SK-N-SH (cell line): ENCODE results near the gene WIPF3. TPM values are rescaled to one million over a fixed set of nuclear protein-coding genes. Genes with fewer than 3 reads are reported as not detected.

Experiments
- CTCF ChIA-PET: fragments of 300-600, 350-600 bp; formaldehyde crosslinking; extraction: SDS; loops from one replicate; lab custom pipeline; 2021; lab: Yijun Ruan, JAX
- POLR2A ChIA-PET: fragments of 350-600 bp; sonication (Branson Sonifier 250); formaldehyde crosslinking; extraction: SDS; loops from one replicate; lab custom pipeline; 2020; ENCODE audit warnings: antibody characterized with exemption, inconsistent platforms; lab: Yijun Ruan, JAX
- DNase-seq: peaks from one replicate; pipeline ENCODE4 v3.0.0; 2012
- H2AFZ ChIP-seq: fragments of 200-600 bp; sonication (generic); 2 replicates; pipeline ENCODE4 v1.8.1; 2016; ENCODE audit warnings: antibody characterized with exemption, mild to moderate bottlenecking, low read depth
- H3F3A ChIP-seq: fragments of 200-600 bp; sonication (generic); replicated peaks from 2 replicates; pipeline ENCODE3; 2016; ENCODE audit warnings: antibody characterized with exemption, mild to moderate bottlenecking; ENCODE audit not compliant: insufficient read depth
- H3K27ac ChIP-seq, 2 experiments: fragments of 200-500 bp in 1 of 2; fragments of 200-600 bp in 1 of 2; sonication (Bioruptor generic) in 1 of 2; sonication (generic), shearing (Covaris generic) in 1 of 2; 2 replicates each; pipeline versions ENCODE4 v1.5.1 to v1.6.1; 2014 to 2016; ENCODE audit warnings: low read depth in 2 of 2, inconsistent platforms in 1 of 2, low read length in 1 of 2, mild to moderate bottlenecking in 1 of 2, mixed read lengths in 1 of 2
- H3K27me3 ChIP-seq: fragments of 200-600 bp; sonication (generic), shearing (Covaris generic); 2 replicates; pipeline ENCODE4 v1.6.1; 2016; ENCODE audit warnings: mixed run types; ENCODE audit not compliant: insufficient read depth
- H3K36me3 ChIP-seq, 2 experiments: fragments of 200-500 bp in 1 of 2; fragments of 200-600 bp in 1 of 2; sonication (Bioruptor generic) in 1 of 2; sonication (generic) in 1 of 2; replicated peaks in 1 of 2; 2 replicates each; pipeline versions ENCODE3 to v1.5.1; 2014 to 2016; ENCODE audit warnings: low read length in 1 of 2, mild to moderate bottlenecking in 1 of 2; ENCODE audit not compliant: insufficient read depth in 2 of 2, control insufficient read depth in 1 of 2
- H3K4me1 ChIP-seq, 2 experiments: fragments of 200-500 bp in 1 of 2; fragments of 200-600 bp in 1 of 2; sonication (Bioruptor generic) in 1 of 2; sonication (generic), shearing (Covaris generic) in 1 of 2; 2 replicates each; pipeline versions ENCODE4 v1.5.1 to v1.6.1; 2014 to 2016; ENCODE audit warnings: low read depth in 1 of 2, low read length in 1 of 2, mixed run types in 1 of 2; ENCODE audit not compliant: insufficient read depth in 2 of 2, control insufficient read depth in 1 of 2
- H3K4me2 ChIP-seq: fragments of 200-600 bp; sonication (generic), shearing (Covaris generic); 2 replicates; pipeline ENCODE4 v1.6.1; 2017; ENCODE audit warnings: mixed run types
- H3K4me3 ChIP-seq, 2 experiments: fragments of 200-500 bp in 1 of 2; fragments of 200-600 bp in 1 of 2; sonication (Bioruptor generic) in 1 of 2; sonication (generic), shearing (Covaris generic) in 1 of 2; 2 replicates each; pipeline versions ENCODE4 v1.5.1 to v1.8.1; 2014 to 2016; ENCODE audit warnings: low read depth in 2 of 2, inconsistent platforms in 1 of 2, low read length in 1 of 2, mild to moderate bottlenecking in 1 of 2, mixed read lengths in 1 of 2, moderate library complexity in 1 of 2
- H3K79me2 ChIP-seq: fragments of 200-600 bp; sonication (generic); 2 replicates; pipeline ENCODE4 v1.8.1; 2017; ENCODE audit warnings: mild to moderate bottlenecking; ENCODE audit not compliant: insufficient read depth
- H3K9ac ChIP-seq: fragments of 200-600 bp; sonication (generic); 2 replicates; pipeline ENCODE4 v1.6.1; 2017; ENCODE audit warnings: mixed run types
- H3K9me2 ChIP-seq: fragments of 200-600 bp; sonication (generic); 2 replicates; pipeline ENCODE4 v1.6.1; 2017; ENCODE audit warnings: mixed run types
- H3K9me3 ChIP-seq: fragments of 200-600 bp; sonication (generic); 2 replicates; pipeline ENCODE4 v1.6.1; 2017; ENCODE audit warnings: mixed run types, mild to moderate bottlenecking, moderate library complexity
- H4K20me1 ChIP-seq: fragments of 200-600 bp; sonication (generic); 2 replicates; pipeline ENCODE4 v1.6.1; 2017; ENCODE audit warnings: mild to moderate bottlenecking, mixed run types; ENCODE audit not compliant: insufficient read depth
- EP300 ChIP-seq, 2 experiments: IDR thresholded peaks; 2 replicates each; pipeline versions ENCODE4 v1.4.0 to v1.6.1; 2012; ENCODE audit warnings: borderline replicate concordance in 1 of 2, low read depth in 1 of 2, low read length in 1 of 2
- FOXJ3 ChIP-seq: sonication (generic); formaldehyde crosslinking; IDR thresholded peaks from 2 replicates; pipeline ENCODE4 v1.5.1; 2020; ENCODE audit warnings: mild to moderate bottlenecking, missing genetic modification reagents
- GABPA ChIP-seq: IDR thresholded peaks from 2 replicates; pipeline ENCODE4 v1.4.0; 2012; ENCODE audit warnings: low read depth, mild to moderate bottlenecking
- GATA2 ChIP-seq: sonication (generic); formaldehyde crosslinking; IDR thresholded peaks from 2 replicates; pipeline ENCODE4 v1.5.0; 2020; ENCODE audit warnings: mild to moderate bottlenecking, missing genetic modification reagents
- JUND ChIP-seq: IDR thresholded peaks from 2 replicates; pipeline ENCODE4 v1.4.0; 2012
- MEF2A ChIP-seq: IDR thresholded peaks from 2 replicates; pipeline ENCODE4 v1.4.0; 2012; ENCODE audit warnings: low read depth, borderline replicate concordance
- NFIC ChIP-seq: IDR thresholded peaks from 2 replicates; pipeline ENCODE4 v1.4.0; 2012; ENCODE audit warnings: borderline replicate concordance
- POLR2AphosphoS5 ChIP-seq: IDR thresholded peaks from 2 replicates; pipeline ENCODE4 v1.6.1; 2012; ENCODE audit warnings: low read depth, low read length
- RAD21 ChIP-seq: IDR thresholded peaks from 2 replicates; pipeline ENCODE4 v1.6.1; 2012; ENCODE audit warnings: mild to moderate bottlenecking, low read length
- RCOR1 ChIP-seq: fragments of 150-350 bp; IDR thresholded peaks from 2 replicates; pipeline ENCODE4 v1.6.1; 2017; ENCODE audit warnings: antibody characterized with exemption, low read length
- RFX5 ChIP-seq: IDR thresholded peaks from 2 replicates; pipeline ENCODE4 v1.6.1; 2012; ENCODE audit warnings: mild to moderate bottlenecking, improper control_type of control experiment, low read length
- SIN3A ChIP-seq: IDR thresholded peaks from 2 replicates; pipeline ENCODE4 v1.6.1; 2012; ENCODE audit warnings: low read depth, mild to moderate bottlenecking, low read length, moderate library complexity, borderline replicate concordance
- SMC3 ChIP-seq: IDR thresholded peaks from 2 replicates; pipeline ENCODE4 v1.6.1; 2012; ENCODE audit warnings: low read depth, low read length, improper control_type of control experiment
- TCF12 ChIP-seq: IDR thresholded peaks from 2 replicates; pipeline ENCODE4 v1.4.0; 2012
- YY1 ChIP-seq: IDR thresholded peaks from 2 replicates; pipeline ENCODE4 v1.4.0; 2012; ENCODE audit warnings: low read depth, mild to moderate bottlenecking
- WGBS: methylation state at CpG from one replicate; pipeline ENCODE4 v1.1.6; 2017; ENCODE audit warnings: low lambda C conversion rate; 5-methylcytosine and 5-hydroxymethylcytosine counted together
- polyA plus RNA-seq, 3 experiments: library from polyadenylated mRNA; depleted of rRNA; stranded (reverse); fragments of >200 nt; gene quantifications; 2 replicates each; pipeline ENCODE4 v1.2.3, GENCODE V29; 2012
- TF ChIP-seq, protein P1 (sequence below): fragments of 200-600 bp; sonication (generic); IDR thresholded peaks from 2 replicates; pipeline ENCODE4 v1.6.1; 2017; ENCODE audit warnings: antibody characterized with exemption, mild to moderate bottlenecking, moderate library complexity
- TF ChIP-seq, protein P2 (sequence below): IDR thresholded peaks from 2 replicates; pipeline ENCODE4 v1.4.0; 2012; ENCODE audit warnings: low read depth
- TF ChIP-seq, protein P3 (sequence below): IDR thresholded peaks from 2 replicates; pipeline ENCODE4 v1.4.0; 2012; ENCODE audit warnings: low read depth, borderline replicate concordance
- TF ChIP-seq, protein P4 (sequence below): IDR thresholded peaks from 2 replicates; pipeline ENCODE4 v1.6.1; 2012; ENCODE audit warnings: mild to moderate bottlenecking, low read depth, low read length, moderate library complexity

The WIPF3 gene
- polyA plus RNA-seq, 1 of the 3 experiments (the other 2 are of a cell fraction): 0.02 TPM

DNA sequence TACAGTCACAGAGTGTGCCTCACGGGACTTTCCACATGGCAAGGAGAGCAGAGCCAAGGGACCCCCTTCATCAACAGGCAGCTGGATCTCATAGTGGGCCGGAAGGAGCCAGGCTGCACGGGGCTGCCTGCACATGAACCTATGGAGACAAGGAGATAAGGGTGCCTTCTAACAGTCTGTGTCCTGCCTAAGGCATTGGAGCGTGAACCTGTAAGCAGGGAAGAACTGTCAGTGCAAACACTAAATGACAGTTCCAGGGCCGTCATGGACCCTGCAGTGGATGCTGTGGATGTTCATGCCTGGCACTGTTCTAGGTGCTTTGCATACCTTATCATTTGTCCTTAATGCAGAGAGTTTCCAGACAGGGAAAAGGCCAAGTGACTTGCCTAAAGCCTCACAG is 85.9 kb downstream of the WIPF3 start:
- no peaks in the 10 kb centered on the region for H4K20me1 ChIP-seq
- no peak overlapping the region for H2AFZ ChIP-seq
- H3K4me3 ChIP-seq: no peak overlapping the region
- peak; percentile 47 for DNase-seq
- H3K79me2 ChIP-seq: no peaks in the 10 kb centered on the region
- H3K27me3 ChIP-seq: no peaks in the 10 kb centered on the region; the same call in 1 of the 2 replicates
- H3F3A ChIP-seq: no peaks in the 10 kb centered on the region
- peaks cover 0 to 29% of the 10 kb centered on the region in 2 experiments; a peak in 2 of 4 replicates for H3K4me1 ChIP-seq
- CTCF ChIA-PET: interaction anchor here (1.9 to 4.0 kb wide), 3 partner anchors 13 to 29 kb away, joined by 5 to 35 read pairs (median 28); no protein-coding TSS in a partner anchor
- peak; percentile 39; the same call in 1 of the 2 replicates for TF ChIP-seq GATA2 (CRISPR knock-in tag)
- no peak for TF ChIP-seq POLR2AphosphoS5
- TF ChIP-seq, protein P1, sequence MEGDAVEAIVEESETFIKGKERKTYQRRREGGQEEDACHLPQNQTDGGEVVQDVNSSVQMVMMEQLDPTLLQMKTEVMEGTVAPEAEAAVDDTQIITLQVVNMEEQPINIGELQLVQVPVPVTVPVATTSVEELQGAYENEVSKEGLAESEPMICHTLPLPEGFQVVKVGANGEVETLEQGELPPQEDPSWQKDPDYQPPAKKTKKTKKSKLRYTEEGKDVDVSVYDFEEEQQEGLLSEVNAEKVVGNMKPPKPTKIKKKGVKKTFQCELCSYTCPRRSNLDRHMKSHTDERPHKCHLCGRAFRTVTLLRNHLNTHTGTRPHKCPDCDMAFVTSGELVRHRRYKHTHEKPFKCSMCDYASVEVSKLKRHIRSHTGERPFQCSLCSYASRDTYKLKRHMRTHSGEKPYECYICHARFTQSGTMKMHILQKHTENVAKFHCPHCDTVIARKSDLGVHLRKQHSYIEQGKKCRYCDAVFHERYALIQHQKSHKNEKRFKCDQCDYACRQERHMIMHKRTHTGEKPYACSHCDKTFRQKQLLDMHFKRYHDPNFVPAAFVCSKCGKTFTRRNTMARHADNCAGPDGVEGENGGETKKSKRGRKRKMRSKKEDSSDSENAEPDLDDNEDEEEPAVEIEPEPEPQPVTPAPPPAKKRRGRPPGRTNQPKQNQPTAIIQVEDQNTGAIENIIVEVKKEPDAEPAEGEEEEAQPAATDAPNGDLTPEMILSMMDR: no peak
- TF ChIP-seq, all 33 proteins: peak for 1
- Histone ChIP-seq H3K9ac (no peak overlapping the region), H3K4me2 (no peak overlapping the region), H3K27ac (no peak overlapping the region; a peak in 1 of 4 replicates), H3K9me3 (no peaks in the 10 kb centered on the region), H3K36me3 (no peaks in the 10 kb centered on the region), H3K9me2 (no peaks in the 10 kb centered on the region)
- POLR2A ChIA-PET: no interaction called here
- 69% methylated on average over 5 of the region's 5 CpGs for WGBS

DNA sequence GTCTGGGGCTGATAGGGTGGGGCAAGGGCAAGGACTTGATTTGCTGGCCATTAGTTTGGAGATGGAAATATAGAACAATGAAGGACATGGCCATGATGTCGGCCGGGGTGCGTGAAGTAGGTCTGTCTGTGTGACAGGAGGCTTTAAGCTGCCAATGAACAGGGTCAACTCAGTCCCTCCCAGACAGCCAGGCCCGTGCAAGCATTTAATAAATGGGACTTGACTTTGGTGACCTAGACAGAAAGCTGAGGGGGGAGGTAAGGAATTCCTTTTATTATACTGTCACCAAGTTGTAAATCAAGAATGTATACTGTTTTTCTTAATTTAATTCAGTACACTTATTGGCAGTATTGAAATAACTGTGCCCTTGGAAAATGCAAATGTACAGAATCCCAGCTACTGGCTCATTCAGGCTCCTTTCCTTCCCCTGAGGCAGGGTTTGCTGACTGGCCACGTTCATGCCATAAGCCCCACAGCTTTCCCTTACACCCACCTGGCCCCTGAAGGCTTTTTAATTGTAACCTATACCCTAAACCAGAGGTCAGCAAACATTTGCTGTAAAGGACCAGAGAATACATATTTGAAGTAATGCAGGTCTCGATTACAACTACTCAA is 87.2 kb downstream of the WIPF3 start:
- Histone ChIP-seq H3K4me3 (no peak overlapping the region), H3K4me2 (no peak overlapping the region), H2AFZ (no peak overlapping the region), H3F3A (no peaks in the 10 kb centered on the region), H3K36me3 (no peaks in the 10 kb centered on the region), H3K9ac (no peak overlapping the region), H3K9me2 (no peaks in the 10 kb centered on the region), H3K27ac (peak overlapping the region in 1 of 2 experiments; percentile 44; a peak in 2 of 4 replicates), H3K27me3 (no peaks in the 10 kb centered on the region; the same call in 1 of the 2 replicates), H4K20me1 (no peaks in the 10 kb centered on the region), H3K9me3 (no peaks in the 10 kb centered on the region), H3K79me2 (no peaks in the 10 kb centered on the region), H3K4me1 (peaks cover 0 to 29% of the 10 kb centered on the region in 2 experiments; a peak in 2 of 4 replicates)
- ChIA-PET POLR2A (no interaction called here), CTCF (interaction anchor here (0.7 to 4.0 kb wide), 7 partner anchors 12 to 915 kb away, joined by 3 to 35 read pairs (median 4); no protein-coding TSS in a partner anchor)
- DNase-seq: peak; percentile 57
- 64% methylated on average over 6 of the region's 6 CpGs for WGBS
- TF ChIP-seq, protein P2, sequence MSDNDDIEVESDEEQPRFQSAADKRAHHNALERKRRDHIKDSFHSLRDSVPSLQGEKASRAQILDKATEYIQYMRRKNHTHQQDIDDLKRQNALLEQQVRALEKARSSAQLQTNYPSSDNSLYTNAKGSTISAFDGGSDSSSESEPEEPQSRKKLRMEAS: no peak
- TF ChIP-seq RCOR1 (no peak), FOXJ3 (CRISPR knock-in tag) (no peak), JUND (no peak), RFX5 (no peak), MEF2A (no peak), POLR2AphosphoS5 (no peak), NFIC (no peak), TCF12 (no peak), SIN3A (no peak), SMC3 (no peak), GABPA (no peak), YY1 (no peak), RAD21 (no peak), EP300 (IDR thresholded peaks at IDR 0.05; ENCODE audit: borderline replicate concordance in 1 of 2, low read depth in 1 of 2, low read length in 1 of 2) (no peak)
- TF ChIP-seq, protein P3, sequence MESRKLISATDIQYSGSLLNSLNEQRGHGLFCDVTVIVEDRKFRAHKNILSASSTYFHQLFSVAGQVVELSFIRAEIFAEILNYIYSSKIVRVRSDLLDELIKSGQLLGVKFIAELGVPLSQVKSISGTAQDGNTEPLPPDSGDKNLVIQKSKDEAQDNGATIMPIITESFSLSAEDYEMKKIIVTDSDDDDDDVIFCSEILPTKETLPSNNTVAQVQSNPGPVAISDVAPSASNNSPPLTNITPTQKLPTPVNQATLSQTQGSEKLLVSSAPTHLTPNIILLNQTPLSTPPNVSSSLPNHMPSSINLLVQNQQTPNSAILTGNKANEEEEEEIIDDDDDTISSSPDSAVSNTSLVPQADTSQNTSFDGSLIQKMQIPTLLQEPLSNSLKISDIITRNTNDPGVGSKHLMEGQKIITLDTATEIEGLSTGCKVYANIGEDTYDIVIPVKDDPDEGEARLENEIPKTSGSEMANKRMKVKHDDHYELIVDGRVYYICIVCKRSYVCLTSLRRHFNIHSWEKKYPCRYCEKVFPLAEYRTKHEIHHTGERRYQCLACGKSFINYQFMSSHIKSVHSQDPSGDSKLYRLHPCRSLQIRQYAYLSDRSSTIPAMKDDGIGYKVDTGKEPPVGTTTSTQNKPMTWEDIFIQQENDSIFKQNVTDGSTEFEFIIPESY: no peak
- TF ChIP-seq, protein P4, sequence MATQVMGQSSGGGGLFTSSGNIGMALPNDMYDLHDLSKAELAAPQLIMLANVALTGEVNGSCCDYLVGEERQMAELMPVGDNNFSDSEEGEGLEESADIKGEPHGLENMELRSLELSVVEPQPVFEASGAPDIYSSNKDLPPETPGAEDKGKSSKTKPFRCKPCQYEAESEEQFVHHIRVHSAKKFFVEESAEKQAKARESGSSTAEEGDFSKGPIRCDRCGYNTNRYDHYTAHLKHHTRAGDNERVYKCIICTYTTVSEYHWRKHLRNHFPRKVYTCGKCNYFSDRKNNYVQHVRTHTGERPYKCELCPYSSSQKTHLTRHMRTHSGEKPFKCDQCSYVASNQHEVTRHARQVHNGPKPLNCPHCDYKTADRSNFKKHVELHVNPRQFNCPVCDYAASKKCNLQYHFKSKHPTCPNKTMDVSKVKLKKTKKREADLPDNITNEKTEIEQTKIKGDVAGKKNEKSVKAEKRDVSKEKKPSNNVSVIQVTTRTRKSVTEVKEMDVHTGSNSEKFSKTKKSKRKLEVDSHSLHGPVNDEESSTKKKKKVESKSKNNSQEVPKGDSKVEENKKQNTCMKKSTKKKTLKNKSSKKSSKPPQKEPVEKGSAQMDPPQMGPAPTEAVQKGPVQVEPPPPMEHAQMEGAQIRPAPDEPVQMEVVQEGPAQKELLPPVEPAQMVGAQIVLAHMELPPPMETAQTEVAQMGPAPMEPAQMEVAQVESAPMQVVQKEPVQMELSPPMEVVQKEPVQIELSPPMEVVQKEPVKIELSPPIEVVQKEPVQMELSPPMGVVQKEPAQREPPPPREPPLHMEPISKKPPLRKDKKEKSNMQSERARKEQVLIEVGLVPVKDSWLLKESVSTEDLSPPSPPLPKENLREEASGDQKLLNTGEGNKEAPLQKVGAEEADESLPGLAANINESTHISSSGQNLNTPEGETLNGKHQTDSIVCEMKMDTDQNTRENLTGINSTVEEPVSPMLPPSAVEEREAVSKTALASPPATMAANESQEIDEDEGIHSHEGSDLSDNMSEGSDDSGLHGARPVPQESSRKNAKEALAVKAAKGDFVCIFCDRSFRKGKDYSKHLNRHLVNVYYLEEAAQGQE: no peak
